ENCODE data around the gene RCE1. TPM values are rescaled to one million over a fixed set of nuclear protein-coding genes. Genes with fewer than 3 reads are reported as not detected.

The RCE1 gene
- total and polyA plus RNA-seq, 7 donors: 3.1 to 13.2 (median 4.7) TPM

DNA sequence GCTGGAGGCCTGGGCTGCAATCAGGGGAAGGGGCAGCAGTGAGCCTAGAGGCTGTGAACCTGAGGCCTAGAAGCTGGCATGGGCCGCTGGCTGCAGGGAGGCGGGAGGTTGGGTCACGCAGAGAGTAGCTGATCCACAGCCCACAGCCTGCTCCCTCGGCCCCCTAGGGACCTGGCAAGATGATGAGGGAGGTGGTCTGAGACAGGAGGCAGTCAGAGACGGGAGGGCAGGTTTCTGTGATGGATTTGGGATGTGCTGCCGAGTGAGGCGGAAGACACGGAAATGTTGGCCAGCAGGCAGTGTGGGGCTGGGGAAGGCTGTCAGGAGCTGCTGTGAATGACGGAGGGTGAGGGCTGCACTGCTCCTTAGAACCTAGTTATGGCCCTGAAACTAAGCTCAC is 36.3 kb downstream of the RCE1 start:
- peak in 1 of 2 donors; percentile 49 for DNase-seq
- H3K4me3 ChIP-seq: no peak overlapping the region
- H3K36me3 ChIP-seq (ENCODE audit: insufficient read depth in 1 of 2, low read depth in 1 of 2): no peaks in the 10 kb centered on the region
- H3K27me3 ChIP-seq (ENCODE audit: insufficient read depth in 3 of 3, low read length in 2 of 3): no peaks in the 10 kb centered on the region
- H3K27ac ChIP-seq: no peak overlapping the region
- intact Hi-C loops (cut with DNase I): no loop called here
- peaks cover 51% of the 10 kb centered on the region for H3K4me1 ChIP-seq
- no peaks in the 10 kb centered on the region for H3K9me3 ChIP-seq
- TF ChIP-seq, protein P1, sequence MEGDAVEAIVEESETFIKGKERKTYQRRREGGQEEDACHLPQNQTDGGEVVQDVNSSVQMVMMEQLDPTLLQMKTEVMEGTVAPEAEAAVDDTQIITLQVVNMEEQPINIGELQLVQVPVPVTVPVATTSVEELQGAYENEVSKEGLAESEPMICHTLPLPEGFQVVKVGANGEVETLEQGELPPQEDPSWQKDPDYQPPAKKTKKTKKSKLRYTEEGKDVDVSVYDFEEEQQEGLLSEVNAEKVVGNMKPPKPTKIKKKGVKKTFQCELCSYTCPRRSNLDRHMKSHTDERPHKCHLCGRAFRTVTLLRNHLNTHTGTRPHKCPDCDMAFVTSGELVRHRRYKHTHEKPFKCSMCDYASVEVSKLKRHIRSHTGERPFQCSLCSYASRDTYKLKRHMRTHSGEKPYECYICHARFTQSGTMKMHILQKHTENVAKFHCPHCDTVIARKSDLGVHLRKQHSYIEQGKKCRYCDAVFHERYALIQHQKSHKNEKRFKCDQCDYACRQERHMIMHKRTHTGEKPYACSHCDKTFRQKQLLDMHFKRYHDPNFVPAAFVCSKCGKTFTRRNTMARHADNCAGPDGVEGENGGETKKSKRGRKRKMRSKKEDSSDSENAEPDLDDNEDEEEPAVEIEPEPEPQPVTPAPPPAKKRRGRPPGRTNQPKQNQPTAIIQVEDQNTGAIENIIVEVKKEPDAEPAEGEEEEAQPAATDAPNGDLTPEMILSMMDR (IDR thresholded peaks at IDR 0.05): no peak
- WGBS, 3 donors: 92 to 98% (median 94%) methylated on average over 9 of the region's 9 CpGs
- no peak for ATAC-seq

DNA sequence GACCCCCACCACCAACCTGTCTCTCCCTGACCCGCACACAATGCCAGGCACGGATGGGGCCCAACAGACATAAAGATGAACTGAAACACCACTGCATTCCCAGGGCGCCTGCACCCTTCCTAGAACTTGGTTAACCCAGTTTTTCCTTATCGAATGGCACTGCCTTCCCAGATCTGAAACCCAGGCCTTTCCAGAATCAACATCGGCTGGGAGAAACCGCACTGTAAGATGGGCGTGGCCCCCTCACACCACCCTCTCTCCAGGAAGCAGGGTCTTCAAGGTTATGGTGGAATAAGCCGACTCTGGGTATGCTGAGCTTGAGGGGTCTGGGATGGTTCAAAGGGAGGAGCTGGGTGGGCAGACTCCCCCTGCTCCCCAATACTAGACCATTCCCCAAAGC is 36.8 kb downstream of the RCE1 start:
- Histone ChIP-seq H3K36me3 (ENCODE audit: insufficient read depth in 1 of 2, low read depth in 1 of 2) (no peaks in the 10 kb centered on the region), H3K4me1 (peaks cover 51% of the 10 kb centered on the region), H3K9me3 (no peaks in the 10 kb centered on the region), H3K27me3 (ENCODE audit: insufficient read depth in 3 of 3, low read length in 2 of 3) (no peaks in the 10 kb centered on the region), H3K4me3 (no peak overlapping the region), H3K27ac (no peak overlapping the region)
- ATAC-seq: no peak
- peak in 1 of 2 donors; percentile 32 for DNase-seq
- intact Hi-C loops (cut with DNase I): loop anchor here in 1 of 2 donors (5.0 kb wide), 1 partner anchor 188 kb away; no protein-coding TSS in a partner anchor
- TF ChIP-seq, protein P1 (IDR thresholded peaks at IDR 0.05): no peak
- WGBS, 3 donors: 89 to 93% (median 92%) methylated on average over 8 of the region's 8 CpGs

DNA sequence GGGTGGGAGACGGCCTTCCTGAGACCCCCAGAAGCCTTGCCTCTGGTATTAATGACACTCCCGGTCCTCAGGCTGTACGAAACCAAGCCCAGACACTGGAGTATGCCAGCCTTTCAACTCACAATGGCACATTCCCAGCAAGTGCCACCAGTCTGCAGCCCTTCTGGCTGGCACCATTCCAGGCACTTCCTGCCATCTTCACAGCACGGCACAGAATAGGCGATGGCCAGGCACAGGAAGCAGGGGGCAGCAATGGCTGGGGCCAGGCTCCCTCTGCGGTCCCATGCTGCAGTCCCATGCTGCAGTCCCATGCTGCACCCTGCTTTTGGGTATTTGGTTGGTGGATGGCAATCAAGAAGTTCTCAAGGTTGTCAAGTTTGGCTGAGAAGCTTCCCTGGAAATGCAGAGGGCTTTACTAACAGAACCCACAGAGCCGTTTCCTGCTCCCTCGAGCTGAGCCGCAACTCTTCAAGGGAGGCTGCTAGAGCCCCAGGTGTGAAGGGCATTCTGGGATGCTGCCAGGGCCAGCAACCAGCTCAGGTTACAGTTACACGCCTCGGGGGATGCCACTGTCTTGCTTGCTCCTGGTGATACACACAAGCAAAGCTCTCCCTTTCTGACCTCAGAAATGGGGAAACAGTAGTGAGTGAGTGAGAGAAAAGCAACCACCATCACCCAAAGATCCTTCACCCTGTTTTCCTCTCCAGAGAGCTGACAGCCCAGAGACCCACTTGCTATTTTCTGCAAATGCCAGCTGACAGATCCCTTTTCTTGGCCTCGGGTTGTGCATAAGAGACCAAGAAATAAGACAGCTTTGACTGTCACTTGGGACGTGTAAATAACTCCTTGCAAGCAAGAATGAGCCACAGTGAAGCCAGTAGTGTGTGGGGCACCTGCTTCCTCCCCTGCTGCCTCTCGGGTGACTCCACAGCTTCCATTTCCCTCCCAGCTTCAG is 37.5 kb downstream of the RCE1 start:
- peaks cover 51% of the 10 kb centered on the region for H3K4me1 ChIP-seq
- peak in 2 of 4 donors; percentile 29 to 37 for ATAC-seq
- peak in 1 of 2 donors; percentile 58 for DNase-seq
- no peaks in the 10 kb centered on the region for H3K27me3 ChIP-seq (ENCODE audit: insufficient read depth in 3 of 3, low read length in 2 of 3)
- H3K36me3 ChIP-seq (ENCODE audit: insufficient read depth in 1 of 2, low read depth in 1 of 2): no peaks in the 10 kb centered on the region
- intact Hi-C loops (cut with DNase I): loop anchor here in 1 of 2 donors (5.0 kb wide), 1 partner anchor 188 kb away; no protein-coding TSS in a partner anchor
- no peak overlapping the region for H3K4me3 ChIP-seq
- TF ChIP-seq, protein P1 (IDR thresholded peaks at IDR 0.05): no peak
- WGBS, 3 donors: 30 to 49% (median 33%) methylated on average over 14 of the region's 14 CpGs
- H3K9me3 ChIP-seq: no peaks in the 10 kb centered on the region
- H3K27ac ChIP-seq: no peak overlapping the region

DNA sequence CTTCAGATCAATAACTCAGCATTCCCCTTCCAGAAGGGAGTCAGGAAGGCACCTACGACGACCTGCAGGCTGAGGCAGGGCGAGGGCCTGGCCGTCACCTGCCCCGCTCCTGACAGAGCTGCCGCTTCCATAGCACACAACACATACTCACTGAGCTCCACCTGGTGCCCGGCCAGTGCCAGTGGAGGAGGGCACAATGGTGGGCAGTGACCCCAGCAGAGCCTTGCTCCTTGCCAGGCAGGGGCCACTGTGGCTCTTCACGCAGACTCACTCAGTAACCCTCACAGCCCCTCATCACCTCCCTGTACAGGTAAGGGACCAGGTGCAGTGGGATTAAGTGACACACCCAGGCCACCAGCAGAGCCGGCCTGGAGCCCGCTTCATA is 38.2 kb downstream of the RCE1 start:
- H3K36me3 ChIP-seq (ENCODE audit: insufficient read depth in 1 of 2, low read depth in 1 of 2): no peaks in the 10 kb centered on the region
- peaks cover 54% of the 10 kb centered on the region for H3K4me1 ChIP-seq
- 89 to 94% (median 90%) methylated on average over 10 of the region's 10 CpGs for WGBS, 3 donors
- H3K27ac ChIP-seq: no peak overlapping the region
- H3K27me3 ChIP-seq (ENCODE audit: insufficient read depth in 3 of 3, low read length in 2 of 3): no peaks in the 10 kb centered on the region
- DNase-seq (peak in 1 of 2 donors; percentile 42), ATAC-seq (no peak)
- TF ChIP-seq, protein P1 (IDR thresholded peaks at IDR 0.05): no peak
- intact Hi-C loops (cut with DNase I): loop anchor here in 1 of 2 donors (5.0 kb wide), 1 partner anchor 189 kb away; no protein-coding TSS in a partner anchor
- no peaks in the 10 kb centered on the region for H3K9me3 ChIP-seq
- H3K4me3 ChIP-seq: no peak overlapping the region

Measured in psoas muscle (tissue), 8 donors.